ENCODE measurements around the gene CBX3. TPM values are rescaled to one million over a fixed set of nuclear protein-coding genes. Genes with fewer than 3 reads are reported as not detected.
A peak's percentile ranks its signal among the peaks of the same experiment; 100 is the strongest.

Gene CBX3
- total and polyA plus RNA-seq, 2 of the 8 experiments (the other 6 are each of a cell fraction or from before 2014, with no cell fraction given) = 71.3 to 258 TPM

GRCh38 chr7:26199301-26200037 lies 2.1 kb upstream of the CBX3 start (continued):
- TF ChIP-seq CHD2 (IDR thresholded peaks at IDR 0.05; ENCODE audit: low read length) = no peak
- peak; percentile 58 for TF ChIP-seq TAF7 (optimal IDR thresholded peaks at IDR 0.05; ENCODE audit: borderline replicate concordance, low read depth, low read length)
- TF ChIP-seq BRCA1 (IDR thresholded peaks at IDR 0.05; ENCODE audit: low read depth, low read length) = no peak
- TF ChIP-seq CREB1 (IDR thresholded peaks at IDR 0.05) = no peak; the same call in 1 of the 2 replicates
- no peak for TF ChIP-seq BACH1 (IDR thresholded peaks at IDR 0.05; ENCODE audit: low read length)
- TF ChIP-seq KDM5A (IDR thresholded peaks at IDR 0.05; ENCODE audit: low read length) = peak; percentile 24; the same call in 1 of the 2 replicates
- no peak for TF ChIP-seq HDAC2 (IDR thresholded peaks at IDR 0.05; ENCODE audit: borderline replicate concordance in 1 of 2, low read depth in 2 of 2, low read length in 2 of 2)
- TF ChIP-seq SAP30 (IDR thresholded peaks at IDR 0.05; ENCODE audit: insufficient read depth, insufficient replicate concordance, low read length) = peak; percentile 83
- TF ChIP-seq POLR2AphosphoS5 (IDR thresholded peaks at IDR 0.05; ENCODE audit: low read depth, low read length) = peak; percentile 93
- TF ChIP-seq GABPA (IDR thresholded peaks at IDR 0.05; ENCODE audit: borderline replicate concordance, insufficient read depth, low read length) = no peak
- TF ChIP-seq, protein P1, sequence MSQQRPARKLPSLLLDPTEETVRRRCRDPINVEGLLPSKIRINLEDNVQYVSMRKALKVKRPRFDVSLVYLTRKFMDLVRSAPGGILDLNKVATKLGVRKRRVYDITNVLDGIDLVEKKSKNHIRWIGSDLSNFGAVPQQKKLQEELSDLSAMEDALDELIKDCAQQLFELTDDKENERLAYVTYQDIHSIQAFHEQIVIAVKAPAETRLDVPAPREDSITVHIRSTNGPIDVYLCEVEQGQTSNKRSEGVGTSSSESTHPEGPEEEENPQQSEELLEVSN (IDR thresholded peaks at IDR 0.05) = no peak
- no peak for TF ChIP-seq EZH2 (IDR thresholded peaks at IDR 0.05; ENCODE audit: low read depth, low read length, severe bottlenecking)

Data from H1 (cell line).